Stimulated activated CD4-positive, alpha-beta T cell treated with anti-CD3 and anti-CD28 coated beads, Interleukin-1b, Interleukin-23, amount 100 ng/mL, for 4 hours (primary cell): ENCODE measurements around the gene MEN1.

Source experiments
- DNase-seq, 2 donors: peaks; one replicate each; pipeline ENCODE4 v3.0.0-alpha.2; 2020; ENCODE audit warnings: low read depth in 2 of 2

Gene MEN1

DNA sequence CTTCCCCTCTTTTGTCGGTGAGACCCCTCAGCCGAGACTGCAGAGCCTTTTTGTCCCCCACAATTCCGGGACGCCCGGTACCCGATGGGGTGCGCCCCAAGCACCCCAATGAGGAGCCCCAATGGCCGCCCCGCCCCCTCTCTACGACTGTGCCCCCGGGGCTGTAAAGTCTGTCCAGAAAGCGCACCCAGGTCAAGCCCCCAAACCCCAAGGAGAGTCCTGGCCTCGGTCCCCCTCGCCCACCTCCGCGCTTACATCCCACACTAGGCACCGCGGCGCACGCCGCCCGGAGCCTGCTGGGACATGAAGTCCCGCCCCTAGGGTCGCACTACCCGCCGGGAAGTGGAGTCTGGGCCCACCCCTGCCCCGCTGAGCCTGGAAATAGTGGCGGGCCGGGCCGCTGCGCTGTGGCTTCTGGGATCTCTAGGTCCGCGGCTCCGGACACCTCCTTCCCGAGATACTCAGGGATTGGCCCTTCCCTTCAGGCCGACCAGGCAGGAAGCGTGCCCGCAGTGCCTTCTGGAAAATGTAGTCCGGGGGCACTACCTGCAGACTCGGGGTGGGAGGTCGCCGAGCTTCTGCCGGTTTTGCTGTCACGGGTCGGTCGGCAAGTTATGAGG lies at the start of gene MEN1:
TSS of gene MEN1 (minus strand) at position 281 of the 620 bp plus-strand sequence. CDS start 442 bp downstream, outside the sequence.
- peak; percentile 58 to 70 for DNase-seq

DNA sequence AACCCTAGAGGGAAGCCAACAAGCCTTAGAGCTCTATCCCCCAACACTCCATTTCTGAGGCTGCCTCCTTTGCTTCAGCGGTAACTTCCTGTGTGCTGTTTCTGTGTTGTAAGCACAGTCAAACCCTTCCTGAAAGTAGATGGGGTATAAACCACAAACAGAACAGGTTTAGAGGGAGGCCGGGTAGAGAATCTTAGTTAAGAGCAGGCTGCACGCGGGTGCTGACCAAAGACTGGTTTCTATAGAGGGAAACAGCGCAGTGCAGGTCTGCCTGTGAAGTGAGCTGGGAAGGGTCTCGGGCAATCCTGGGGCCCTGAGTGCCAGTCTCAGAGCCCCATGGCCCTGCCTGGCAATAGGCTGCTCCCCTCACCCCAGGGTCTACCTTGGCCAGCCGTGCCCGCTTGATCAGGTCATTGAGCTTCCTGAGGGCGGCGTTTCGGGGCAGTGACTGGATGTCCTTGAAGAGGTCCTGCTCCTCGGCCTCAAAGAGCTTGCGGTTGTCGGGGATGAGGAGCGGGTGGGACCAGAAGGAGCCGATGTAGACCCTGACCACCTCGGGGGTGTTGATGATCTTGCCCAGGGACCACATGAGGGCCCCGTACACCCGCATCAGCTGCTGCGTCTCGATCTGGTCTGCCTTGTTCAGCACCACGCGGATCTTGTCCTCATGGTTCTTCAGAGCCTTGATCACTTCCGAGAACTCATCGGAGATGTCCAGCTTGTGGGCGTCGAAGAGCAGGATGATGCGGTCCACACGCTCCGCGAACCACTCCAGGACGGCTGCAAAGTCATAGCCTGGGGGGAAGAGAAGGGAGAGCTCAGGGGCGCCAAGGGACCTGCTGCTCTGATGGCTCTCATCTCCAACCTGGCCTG lies 49.4 kb upstream of the MEN1 start:
- DNase-seq, result no peak

DNA sequence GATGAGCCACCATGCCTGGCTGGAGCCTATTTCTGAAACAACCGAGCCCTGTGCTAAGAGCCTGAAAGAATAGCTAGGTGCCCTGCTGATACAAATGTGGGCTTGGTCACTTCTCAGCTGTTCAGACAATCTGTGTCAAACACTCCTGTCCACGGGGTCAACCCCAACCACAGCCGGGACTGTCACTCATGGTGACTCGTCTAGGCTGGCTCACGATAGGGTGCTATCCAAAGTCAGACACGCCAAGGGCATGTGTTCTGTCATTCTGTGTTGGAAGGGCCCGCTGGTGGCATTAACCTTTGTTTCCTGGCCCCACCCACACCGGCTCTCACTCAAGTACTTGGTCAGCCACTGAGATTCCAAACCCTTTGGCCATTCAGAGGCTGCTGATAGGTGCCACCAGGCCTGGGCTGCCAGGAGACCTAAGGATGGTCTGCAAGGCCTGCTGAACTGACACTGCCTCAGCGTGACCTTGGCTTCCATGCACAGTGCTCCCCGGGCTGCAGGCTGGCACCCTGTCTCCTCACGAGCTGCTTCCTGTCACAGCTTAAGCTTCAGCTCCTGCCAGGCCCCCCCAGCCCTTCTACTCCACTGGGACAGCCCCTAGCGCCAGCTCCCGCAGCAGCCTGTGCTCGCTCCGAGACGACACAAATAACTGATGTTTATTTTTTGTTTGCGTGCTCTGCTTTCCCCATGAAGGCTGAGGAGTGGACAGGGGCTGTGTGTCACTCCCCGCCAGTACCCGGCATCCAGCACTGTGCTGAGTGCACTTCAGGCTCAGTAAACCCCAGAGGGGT lies 48.3 kb upstream of the MEN1 start:
- DNase-seq, result no peak

DNA sequence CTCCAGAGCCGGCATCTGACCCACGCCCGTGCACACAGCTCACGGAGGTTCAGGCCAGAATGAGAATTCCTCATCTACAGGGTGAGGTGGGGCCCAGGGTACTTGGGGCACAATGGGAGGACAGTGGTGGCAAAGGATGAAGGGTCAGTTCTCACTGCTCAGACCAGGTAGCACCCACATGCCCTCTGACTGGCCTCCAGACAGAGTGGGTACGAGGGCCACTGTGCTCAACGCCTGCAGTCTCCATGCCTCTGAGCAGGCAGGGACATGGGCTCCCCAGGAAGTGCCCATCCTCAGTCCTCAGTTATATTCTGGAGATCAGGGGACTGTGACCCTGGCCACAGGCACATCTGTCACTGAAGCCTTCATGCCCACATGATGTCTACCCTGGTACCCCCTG lies 47.1 kb upstream of the MEN1 start:
- DNase-seq, result no peak

DNA sequence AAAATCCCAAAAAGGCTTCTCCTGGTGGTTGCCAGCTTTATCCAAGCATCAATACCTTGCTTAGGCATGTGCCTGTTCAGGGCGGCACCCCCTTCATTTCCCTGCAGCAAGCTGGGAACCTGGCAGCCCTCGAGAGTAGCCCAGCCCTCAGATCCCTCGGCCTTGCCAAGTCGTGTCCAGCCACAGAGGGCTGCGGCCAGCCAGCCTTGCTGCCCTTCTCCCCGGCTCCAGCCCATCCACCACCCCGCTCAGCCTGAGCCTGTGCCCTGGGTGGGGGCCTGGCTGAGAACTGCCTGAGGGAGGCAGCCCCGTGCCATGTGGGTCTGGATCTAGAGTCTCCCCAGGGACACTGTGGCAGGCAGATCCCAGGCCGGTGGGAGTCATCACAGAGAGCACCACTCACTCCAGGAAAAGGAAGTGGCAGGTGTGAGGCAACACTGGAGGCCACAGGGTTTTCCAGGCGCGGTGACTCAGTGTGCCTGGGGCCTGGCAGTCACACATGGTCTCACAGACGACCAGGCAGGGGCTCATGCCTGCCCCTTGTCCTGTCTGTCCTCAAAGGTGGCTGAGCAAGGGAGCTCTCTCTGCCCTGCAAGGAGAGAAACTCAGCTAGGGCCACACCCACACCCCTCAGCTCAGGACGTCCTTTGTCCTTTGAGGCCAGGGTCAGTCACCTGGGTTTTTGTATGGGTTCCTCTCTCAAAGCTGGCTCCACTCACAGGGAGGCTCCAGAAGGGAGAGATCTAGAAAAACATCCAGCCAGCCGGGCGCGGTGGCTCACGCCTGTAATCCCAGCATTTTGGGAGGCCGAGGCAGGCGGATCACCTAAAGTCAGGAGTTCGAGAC lies 46.3 kb upstream of the MEN1 start:
- no peak for DNase-seq

DNA sequence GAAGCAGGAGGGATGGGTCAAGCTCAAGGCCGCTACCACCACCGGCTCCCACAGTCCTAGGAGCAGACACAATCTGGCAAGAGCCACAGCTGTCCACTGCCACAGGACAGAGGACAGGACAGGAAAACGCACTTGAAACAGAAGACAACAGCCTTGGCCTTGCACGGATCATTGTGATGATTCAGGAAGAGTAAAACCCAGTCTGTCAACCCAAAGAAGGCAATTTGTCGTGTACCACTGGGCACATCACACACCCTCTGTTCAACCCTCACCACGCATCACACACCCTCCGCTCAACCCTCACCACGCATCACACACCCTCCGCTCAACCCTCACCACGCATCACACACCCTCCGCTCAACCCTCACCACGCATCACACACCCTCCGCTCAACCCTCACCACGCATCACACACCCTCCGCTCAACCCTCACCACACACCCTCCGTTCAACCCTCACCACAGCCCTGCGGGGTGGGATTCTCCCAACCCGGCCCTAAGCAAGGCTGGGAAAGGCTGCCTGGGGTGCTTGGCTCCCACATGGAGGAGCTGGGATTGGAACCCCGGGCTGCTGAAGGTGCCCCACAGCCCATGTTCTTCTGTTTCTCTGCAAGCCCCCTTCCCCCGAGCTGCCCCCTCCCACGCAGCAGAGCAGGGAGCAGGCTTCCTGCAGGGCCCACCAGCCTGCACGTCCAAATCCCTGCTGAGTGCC lies 45.4 kb upstream of the MEN1 start:
- no peak for DNase-seq

DNA sequence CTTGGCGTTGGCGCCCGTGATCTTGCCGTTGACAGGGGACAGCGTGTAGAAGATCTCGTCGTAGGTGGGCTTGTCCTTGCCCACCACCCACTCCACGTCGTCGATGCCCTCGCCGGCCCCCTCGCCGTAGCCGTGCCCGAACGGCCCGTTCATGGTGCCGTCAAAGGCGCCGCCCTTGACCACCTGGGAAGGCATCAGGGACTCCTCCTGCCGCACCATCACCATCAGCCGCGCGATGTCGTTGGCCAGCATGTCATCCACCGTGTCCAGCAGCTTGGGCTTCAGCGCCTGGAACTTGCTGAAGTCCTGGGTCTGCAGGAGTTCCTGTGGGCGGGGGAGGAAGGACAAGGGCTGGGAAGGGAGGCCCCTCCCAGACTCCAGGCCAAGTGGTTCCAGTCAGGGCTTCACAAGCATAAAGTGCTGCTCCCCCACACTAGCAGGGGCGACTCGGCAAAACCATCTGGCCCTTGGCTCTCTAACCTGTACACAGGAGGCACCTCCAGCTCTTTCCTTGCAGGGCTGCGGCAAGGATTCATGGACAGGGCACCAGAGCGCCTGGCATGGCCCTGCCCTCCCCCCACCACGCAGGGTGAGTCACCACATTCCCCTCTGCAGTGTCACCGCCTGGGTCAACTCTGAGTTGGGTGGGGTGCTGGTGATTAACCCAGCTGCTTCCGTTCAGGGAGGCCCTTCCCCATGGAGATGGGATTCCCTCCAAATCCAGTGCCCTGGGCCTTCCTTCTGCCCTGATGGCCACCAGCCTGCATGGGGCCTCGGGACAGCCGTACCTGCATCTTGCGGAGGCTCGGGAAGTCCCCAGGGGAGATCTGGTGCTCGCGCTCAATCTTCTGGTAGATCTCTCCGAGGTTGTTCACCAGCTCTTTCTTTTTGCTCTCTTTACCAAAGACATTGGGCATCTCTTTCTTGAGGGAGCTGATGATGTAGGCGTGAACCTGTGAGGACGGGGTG lies 44.5 kb upstream of the MEN1 start:
- DNase-seq, result no peak

DNA sequence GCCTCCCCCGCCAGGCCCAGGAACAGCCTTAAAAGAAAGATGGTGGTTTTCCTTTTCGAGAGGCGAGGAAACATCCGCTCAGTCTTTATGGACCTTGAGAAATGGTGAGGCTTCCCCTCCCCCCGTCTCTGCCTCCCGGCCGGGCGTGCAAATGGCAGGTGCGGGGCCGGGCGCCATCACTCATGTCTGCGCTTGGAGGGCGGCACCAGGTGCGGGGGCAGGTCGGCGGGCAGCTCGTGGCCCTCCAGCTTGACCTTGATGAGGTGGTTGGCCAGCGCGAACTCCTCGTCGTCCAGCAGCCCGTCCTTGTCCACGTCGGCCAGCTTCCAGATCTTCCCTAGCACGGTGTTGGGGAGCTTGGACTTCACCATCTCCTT lies 43.8 kb upstream of the MEN1 start:
- no peak for DNase-seq

DNA sequence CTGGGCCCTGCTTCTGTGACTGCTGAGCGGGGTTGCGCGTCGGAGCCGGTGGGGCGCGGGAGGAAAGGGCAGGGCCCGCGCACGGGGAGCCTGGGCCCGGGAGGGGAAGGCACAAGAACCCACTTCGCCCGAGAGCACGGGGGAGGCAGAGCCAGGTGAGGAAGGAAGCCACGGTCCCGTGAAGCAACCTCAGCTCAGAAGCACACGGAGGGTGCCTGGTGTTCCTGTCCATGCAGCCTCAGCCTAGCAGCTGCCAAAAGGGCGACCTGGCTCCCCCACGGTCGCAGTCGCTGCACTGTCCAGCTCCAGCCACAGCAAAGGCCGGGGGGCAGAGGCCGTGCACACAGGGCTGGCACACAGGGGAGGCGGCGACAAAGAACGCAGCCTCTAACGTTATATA lies 43.4 kb upstream of the MEN1 start:
- no peak for DNase-seq

DNA sequence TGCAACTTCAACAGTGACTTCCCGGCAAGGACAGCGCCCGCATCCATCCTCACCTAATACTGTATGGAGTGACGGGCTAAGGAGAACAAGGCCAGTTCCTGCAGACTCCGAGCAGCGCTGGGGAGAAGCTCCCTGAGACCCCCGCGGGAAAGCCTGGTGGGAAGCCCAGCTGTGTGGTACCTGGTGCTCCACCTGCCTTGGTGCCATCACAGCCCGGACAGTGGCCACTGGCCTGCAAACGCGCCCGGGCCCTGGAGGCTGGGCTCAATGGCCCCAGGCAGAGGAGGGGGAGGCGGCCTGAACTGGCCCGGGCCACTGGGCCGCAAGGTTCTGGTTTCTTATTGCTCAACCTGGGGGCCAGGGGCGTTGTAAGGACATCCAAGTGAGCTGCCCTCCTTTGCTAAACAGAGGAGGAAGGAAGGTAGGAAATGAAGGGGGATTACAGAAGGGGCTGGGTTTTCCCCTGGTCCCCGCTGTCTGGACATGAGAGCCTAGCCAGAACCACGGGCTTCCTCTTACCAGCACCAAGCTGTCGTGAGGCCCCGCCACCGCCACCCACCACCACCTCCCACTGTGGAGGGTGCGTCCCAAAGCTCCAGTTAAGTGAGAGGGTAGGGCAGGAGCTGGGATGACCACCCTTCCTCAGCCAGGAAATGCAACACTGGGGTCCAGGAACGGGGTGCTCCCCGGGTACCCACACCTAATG lies 42.6 kb upstream of the MEN1 start:
- DNase-seq, result no peak

DNA sequence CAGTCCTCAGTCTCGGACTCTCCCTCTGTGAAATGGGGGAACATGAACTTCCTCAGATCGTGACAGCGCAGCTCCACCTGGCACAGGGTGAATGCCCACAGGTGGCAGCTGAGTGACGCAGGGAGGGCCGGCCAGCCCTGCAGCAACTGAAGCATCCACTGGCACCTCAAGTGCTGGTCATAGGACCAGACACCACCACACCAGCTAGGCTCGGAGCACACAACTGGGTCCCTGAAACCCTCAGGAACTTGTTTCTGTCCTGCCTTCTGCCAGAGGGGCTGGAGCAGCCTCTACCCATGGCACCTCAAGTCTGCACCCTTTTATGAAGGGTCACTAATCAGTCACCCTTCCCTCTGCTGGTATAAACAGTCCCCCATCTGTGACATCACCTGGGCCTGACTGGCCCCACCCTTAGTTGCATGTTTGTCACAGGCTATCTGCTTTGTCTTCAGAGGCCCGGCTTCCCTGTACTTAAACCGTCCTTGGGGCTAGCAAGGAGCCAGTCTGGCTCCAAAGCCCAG lies 41.5 kb upstream of the MEN1 start:
- no peak for DNase-seq

DNA sequence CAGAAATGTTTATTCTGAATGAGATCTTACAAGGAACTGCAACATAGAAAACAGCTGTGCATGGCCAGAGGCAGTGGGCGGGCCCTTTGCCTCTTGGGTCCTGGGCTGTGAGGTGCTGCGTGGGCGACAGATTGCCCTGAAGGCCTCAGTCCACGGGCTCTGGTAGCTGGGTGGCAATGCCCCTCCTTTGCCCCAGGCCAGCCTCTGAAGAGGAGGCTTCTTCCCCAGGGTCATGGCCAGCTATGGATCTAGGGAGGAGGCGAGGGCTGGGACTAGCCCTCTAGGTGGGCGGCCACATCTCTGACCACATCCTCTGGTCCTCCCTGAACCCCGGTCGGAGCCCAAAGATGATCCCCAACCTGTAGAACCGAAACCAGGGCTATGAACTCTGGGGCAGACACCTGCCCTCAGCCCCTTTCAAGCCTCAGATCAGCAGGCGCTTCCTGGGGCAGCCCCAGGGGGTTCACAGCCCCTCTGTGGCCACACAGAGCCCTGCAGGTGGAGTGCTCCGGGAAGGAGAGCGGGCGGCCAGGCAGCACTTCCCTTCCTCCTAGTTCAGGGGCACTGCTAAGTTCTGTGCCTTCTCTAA lies 40.7 kb upstream of the MEN1 start:
- DNase-seq, result no peak

DNA sequence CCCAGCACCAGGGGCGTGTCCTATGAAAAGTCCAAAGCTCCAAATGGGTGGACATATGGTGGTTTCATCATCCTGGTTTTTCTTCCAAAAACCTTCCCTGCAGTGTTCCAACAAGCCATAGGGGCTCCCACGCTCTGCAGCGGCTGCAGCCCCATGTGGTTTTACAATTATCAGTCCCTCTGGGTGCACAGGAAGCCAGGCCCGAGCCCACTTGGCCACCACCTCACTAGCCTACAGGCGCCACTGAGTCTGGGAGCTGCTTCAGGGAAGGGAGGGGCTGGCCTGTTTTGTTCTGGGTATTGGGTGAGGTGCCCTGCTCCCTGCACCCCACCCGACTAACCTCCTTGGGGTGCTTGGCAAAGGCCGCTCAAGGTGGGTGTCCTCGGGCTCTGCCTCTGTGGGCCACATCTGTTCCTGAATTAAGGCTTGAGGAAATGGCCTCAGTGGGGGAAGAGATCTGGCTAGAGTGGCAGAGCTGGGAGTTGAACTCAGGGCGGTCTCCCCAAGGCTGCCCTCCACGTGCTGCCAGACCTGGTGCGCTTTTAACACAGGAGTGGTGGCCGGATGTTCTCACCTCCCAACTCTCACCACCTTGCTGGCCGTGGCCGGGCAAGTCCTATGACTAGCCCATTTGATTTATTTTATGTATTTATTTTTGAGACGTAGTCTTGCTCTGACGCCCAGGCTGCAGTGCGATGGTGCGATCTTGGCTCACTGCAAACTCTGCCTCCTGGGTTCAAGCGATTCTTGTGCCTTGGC lies 39.4 kb upstream of the MEN1 start:
- DNase-seq, result no peak

DNA sequence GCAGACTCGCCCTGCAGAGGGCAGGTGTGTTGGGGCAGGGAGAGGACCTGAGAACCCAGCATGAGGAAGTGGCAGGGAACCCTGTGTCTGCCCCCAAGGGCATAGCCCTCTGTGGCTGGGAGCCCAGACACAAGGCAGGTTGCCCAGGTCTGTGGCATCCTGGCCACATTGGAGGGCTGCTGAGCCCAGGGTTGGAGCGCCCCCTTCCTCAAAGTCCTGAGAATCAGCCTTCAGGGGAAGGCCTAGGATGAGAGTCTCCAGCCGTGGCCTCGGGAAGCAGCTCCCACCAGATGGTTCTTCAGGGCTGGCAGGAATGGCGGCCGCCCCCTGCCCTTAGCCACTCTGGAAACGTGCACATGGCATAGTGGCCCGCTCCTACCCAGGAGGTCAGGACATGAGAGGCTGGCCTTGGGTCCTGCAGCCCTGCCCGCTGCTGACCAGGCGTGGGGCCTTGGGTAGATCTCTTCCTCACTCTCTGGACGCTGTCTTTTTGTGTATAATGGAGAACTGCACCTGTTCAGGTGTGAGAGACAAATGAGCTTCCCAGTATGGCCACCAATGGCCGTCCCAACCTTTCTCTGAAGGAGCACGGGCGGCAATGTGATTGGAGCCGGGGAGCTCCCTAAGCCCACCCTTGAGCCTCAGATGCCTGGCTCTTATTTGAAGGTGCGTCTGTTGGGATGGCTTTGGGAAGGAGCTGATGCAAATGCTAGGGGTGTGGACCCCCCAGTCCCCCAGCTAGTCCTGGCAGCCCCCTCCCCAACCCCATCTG lies 38.7 kb upstream of the MEN1 start:
- no peak for DNase-seq

DNA sequence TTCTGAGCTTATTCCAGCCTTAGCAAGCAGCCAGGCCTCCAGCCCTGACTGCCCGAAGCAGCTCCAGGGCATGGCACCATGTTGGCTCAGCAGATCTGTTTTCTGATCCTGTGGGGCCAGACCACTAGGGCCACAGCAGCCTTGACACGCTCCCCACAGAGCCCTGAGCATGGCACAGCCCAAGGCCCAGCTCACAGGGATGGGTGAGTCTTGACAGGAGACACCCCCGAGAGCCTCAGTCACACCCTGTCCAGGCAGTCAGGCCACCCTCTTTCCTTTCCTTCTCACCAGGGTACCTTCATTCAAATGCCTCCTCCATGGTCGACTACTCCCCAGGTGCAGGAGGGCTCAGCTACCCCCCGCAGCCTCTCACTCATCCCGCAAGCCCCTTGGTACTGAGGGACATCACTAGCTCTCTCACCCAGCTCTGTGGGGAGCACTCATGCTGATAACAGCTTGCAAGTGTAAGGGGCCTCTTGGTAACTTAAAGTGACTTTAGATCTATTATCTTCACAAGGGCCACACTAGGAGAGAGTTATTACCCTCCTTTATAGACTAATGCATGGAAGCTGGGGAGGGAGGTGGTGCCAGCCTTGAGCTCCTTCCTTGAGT lies 38.0 kb upstream of the MEN1 start:
- no peak for DNase-seq

DNA sequence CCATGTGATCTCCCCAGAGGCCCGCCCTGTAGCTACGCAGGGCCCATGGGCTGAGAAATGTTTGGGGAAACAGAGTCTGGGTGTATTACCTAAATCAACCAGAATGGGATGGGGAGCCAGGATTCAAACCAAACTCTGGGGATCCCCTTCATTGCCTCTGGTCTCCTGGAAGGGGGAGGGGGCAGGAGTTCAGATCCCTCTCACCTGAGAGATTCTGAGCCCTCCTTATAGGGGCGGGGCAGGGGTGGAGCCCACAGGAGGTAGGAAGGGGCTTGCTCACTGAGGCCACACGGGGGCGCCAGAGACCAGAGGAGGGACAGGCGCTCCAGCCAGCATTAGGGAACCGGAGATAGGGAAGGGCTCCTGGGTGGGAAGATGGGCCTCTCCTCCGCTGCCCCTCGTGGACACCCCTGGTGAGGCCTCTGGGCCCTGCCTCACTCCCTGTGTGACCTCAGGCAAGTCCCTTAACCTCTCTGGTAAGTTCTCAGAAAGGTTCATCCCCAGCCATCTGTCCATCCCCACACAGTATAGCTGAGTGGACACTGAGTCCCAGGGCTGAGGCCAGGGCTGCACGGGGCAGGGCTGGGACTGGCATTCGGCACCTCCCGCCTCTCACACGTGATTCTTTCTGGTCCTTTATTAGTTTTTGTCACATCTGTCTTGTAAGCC lies 36.8 kb upstream of the MEN1 start:
- peak; percentile 96 to 97 for DNase-seq
